Measurements from ENCODE around the gene IGSF9B.

DNA sequence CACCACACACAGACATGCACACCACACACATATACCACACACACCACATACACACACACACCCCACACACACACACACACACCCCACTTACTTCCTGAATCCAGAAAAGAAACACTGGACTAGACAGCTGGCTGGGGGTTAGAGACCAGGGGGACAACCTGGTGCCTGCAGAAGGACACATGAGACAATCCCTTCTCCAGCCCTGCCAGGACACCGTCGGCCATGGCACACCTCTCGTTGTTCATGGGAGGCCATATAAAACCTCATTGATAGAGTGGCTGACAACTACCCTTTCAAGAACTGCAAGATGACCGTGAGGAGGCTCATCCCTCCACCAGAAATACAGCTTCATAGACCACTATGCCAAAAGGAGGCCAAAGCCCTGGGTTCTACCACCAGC, 54.3 kb downstream of the IGSF9B start:
- TF ChIP-seq CTCF (IDR thresholded peaks at IDR 0.05): no peak
- TF ChIP-seq POLR2A (IDR thresholded peaks at IDR 0.05): no peak
- no peak for TF ChIP-seq EP300 (IDR thresholded peaks at IDR 0.05)

Data from suprapubic skin (tissue), 3 donors.